Hepatocyte (in vitro differentiated cells): ENCODE results near the gene ELF3. TPM values are rescaled to one million over a fixed set of nuclear protein-coding genes. Genes with fewer than 3 reads are reported as not detected.
A peak's percentile ranks its signal among the peaks of the same experiment; 100 is the strongest.
"Not testable (repeated sequence)": the region's sequence is repeated elsewhere in the genome, so short reads cannot be mapped to it uniquely, and the experiment has no call there.

ENCODE experiments used
- DNase-seq: peaks from one replicate; pipeline ENCODE4 v3.0.0-alpha.2; 2016; ENCODE audit warnings: low spot score
- H2AFZ ChIP-seq: fragments of 200-600 bp; sonication (generic); 2 replicates; pipeline ENCODE4 v1.6.0; 2016; ENCODE audit warnings: antibody characterized with exemption, mild to moderate bottlenecking
- H3K27ac ChIP-seq: fragments of 200-600 bp; sonication (generic); 2 replicates; pipeline ENCODE4 v1.5.1; 2016; ENCODE audit warnings: mild to moderate bottlenecking
- H3K27me3 ChIP-seq: fragments of 200-600 bp; sonication (generic); 2 replicates; pipeline ENCODE4 v1.6.1; 2016
- H3K36me3 ChIP-seq: fragments of 200-600 bp; sonication (generic); replicated peaks from 2 replicates; pipeline ENCODE4 v1.5.1; 2016; ENCODE audit warnings: low read depth; ENCODE audit not compliant: insufficient read depth
- H3K4me1 ChIP-seq: fragments of 200-600 bp; sonication (generic); 2 replicates; pipeline ENCODE4 v1.5.1; 2016; ENCODE audit warnings: mild to moderate bottlenecking, moderate library complexity; ENCODE audit not compliant: insufficient read depth
- H3K4me2 ChIP-seq: fragments of 200-600 bp; sonication (generic); 2 replicates; pipeline ENCODE4 v1.6.0; 2016
- H3K4me3 ChIP-seq: fragments of 200-600 bp; sonication (generic); 2 replicates; pipeline ENCODE4 v1.5.1; 2016; ENCODE audit warnings: mild to moderate bottlenecking
- H3K79me2 ChIP-seq: fragments of 200-600 bp; sonication (generic); 2 replicates; pipeline ENCODE4 v1.6.0; 2017; ENCODE audit warnings: mild to moderate bottlenecking
- H3K9me2 ChIP-seq: fragments of 200-600 bp; sonication (generic); replicated peaks from 2 replicates; pipeline ENCODE4 v1.6.0; 2017; ENCODE audit warnings: mild to moderate bottlenecking; ENCODE audit not compliant: insufficient read depth
- H3K9me3 ChIP-seq: fragments of 200-600 bp; sonication (generic); 2 replicates; pipeline ENCODE4 v1.5.1; 2016; ENCODE audit warnings: low read depth, mild to moderate bottlenecking
- H4K20me1 ChIP-seq: fragments of 200-600 bp; sonication (generic); 2 replicates; pipeline ENCODE4 v1.6.0; 2016; ENCODE audit warnings: mild to moderate bottlenecking; ENCODE audit not compliant: insufficient read depth, poor library complexity, severe bottlenecking
- EZH2 ChIP-seq: fragments of 200-600 bp; sonication (generic); IDR thresholded peaks from 2 replicates; pipeline ENCODE4 v1.6.1; 2016; ENCODE audit warnings: antibody characterized with exemption, mild to moderate bottlenecking, borderline replicate concordance
- EZH2phosphoT487 ChIP-seq: fragments of 200-600 bp; sonication (generic); IDR thresholded peaks from one replicate; pipeline ENCODE4 v1.6.1; 2018; ENCODE audit warnings: antibody characterized with exemption, mild to moderate bottlenecking, low read depth, moderate library complexity; ENCODE audit not compliant: unreplicated experiment, severe bottlenecking
- WGBS: methylation state at CpG from one replicate; pipeline ENCODE4 v1.1.6; 2016; ENCODE audit warnings: low lambda C conversion rate; ENCODE audit errors: missing lambda C conversion rate; 5-methylcytosine and 5-hydroxymethylcytosine counted together
- polyA plus RNA-seq: library from polyadenylated mRNA; unstranded; fragments of >200 nt; fragmentation: Nextera tagmentation; extraction: Ambion mirVana; gene quantifications from 2 replicates; pipeline ENCODE4 v1.2.1, GENCODE V29; 2016
- total RNA-seq: library from RNA; depleted of rRNA; stranded (reverse); fragments of >200 nt; gene quantifications from 2 replicates; pipeline ENCODE4 v1.2.3, GENCODE V29; 2014
- TF ChIP-seq, protein P1 (sequence below): fragments of 200-600 bp; sonication (generic); IDR thresholded peaks from 2 replicates; pipeline ENCODE4 v1.5.1; 2016; ENCODE audit warnings: antibody characterized with exemption, mild to moderate bottlenecking; ENCODE audit not compliant: poor library complexity

The ELF3 gene
- total RNA-seq (336 and 367 TPM in 2 replicates), polyA plus RNA-seq (333 and 361 TPM in 2 replicates)

DNA sequence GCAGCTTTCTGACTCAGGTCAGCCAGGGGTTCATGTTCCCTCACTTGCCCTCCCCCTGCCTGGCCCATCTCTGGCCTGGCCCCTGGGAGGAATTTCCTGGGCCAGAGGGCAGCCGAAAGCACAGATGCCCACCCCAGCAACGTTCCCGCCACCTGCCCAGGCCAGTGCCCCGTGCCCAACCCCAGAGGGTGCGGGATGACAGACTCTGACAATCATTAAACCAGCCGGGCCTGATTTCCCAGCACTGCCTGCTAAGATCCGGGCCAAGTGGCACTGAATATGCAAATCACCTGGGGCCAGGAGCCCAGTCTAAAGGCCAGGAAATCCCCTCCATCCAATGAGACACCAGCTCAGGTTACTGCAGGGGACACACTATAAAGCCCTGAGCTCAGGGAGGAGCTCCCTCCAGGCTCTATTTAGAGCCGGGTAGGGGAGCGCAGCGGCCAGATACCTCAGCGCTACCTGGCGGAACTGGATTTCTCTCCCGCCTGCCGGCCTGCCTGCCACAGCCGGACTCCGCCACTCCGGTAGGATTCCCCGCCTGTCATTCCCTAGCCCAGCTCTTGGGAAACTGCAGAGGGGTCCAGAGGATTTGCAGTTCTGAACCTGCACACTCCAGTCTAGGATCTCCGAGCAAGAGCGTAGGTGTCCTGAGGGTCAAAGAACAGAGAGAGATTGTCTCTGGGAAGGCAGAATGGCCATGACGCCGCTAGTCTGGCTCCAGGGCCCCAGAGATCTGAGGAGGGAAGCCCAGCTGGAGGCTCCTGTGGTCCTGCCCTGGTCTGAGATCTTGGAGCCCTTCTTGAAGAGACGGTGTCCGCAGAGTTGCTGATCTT is at the start of gene ELF3:
ELF3 (plus strand) TSS at position 408 of the 836 bp plus-strand sequence. CDS start 550 bp downstream, outside the sequence.
- peak within 1 kb of the TSS; percentile 75 for H3K4me2 ChIP-seq
- H3K4me1 ChIP-seq: peaks cover 48% of the 10 kb centered on the region

GRCh38 chr1:201962382-201962781 is 48.0 kb upstream of the ELF3 start:
- WGBS: 99% methylated on average over 10 of the region's 10 CpGs
- not testable (repeated sequence) for H3K4me3 ChIP-seq, H3K36me3 ChIP-seq, H3K27me3 ChIP-seq, H3K4me2 ChIP-seq, H3K27ac ChIP-seq, DNase-seq, H4K20me1 ChIP-seq, H2AFZ ChIP-seq, H3K9me3 ChIP-seq, H3K4me1 ChIP-seq, H3K9me2 ChIP-seq
- peaks cover 35% of the 10 kb centered on the region for H3K79me2 ChIP-seq

More for the DNA sequence above, at the start of gene ELF3:
- Histone ChIP-seq H3K9me3 (no peaks in the 10 kb centered on the region), H3K79me2 (peaks cover 74% of the 10 kb centered on the region), H3K4me3 (peak within 1 kb of the TSS; percentile 53), H2AFZ (no peak within 1 kb of the TSS), H3K27me3 (no peaks in the 10 kb centered on the region), H3K36me3 (no peaks in the 10 kb centered on the region), H4K20me1 (peaks cover 42% of the 10 kb centered on the region), H3K27ac (peak within 1 kb of the TSS; percentile 95), H3K9me2 (no peaks in the 10 kb centered on the region)
- peak; percentile 94 for DNase-seq
- TF ChIP-seq EZH2 (no peak), EZH2phosphoT487 (no peak)
- TF ChIP-seq, protein P1, sequence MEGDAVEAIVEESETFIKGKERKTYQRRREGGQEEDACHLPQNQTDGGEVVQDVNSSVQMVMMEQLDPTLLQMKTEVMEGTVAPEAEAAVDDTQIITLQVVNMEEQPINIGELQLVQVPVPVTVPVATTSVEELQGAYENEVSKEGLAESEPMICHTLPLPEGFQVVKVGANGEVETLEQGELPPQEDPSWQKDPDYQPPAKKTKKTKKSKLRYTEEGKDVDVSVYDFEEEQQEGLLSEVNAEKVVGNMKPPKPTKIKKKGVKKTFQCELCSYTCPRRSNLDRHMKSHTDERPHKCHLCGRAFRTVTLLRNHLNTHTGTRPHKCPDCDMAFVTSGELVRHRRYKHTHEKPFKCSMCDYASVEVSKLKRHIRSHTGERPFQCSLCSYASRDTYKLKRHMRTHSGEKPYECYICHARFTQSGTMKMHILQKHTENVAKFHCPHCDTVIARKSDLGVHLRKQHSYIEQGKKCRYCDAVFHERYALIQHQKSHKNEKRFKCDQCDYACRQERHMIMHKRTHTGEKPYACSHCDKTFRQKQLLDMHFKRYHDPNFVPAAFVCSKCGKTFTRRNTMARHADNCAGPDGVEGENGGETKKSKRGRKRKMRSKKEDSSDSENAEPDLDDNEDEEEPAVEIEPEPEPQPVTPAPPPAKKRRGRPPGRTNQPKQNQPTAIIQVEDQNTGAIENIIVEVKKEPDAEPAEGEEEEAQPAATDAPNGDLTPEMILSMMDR: no peak
- WGBS: 25% methylated on average over 24 of the region's 24 CpGs

DNA sequence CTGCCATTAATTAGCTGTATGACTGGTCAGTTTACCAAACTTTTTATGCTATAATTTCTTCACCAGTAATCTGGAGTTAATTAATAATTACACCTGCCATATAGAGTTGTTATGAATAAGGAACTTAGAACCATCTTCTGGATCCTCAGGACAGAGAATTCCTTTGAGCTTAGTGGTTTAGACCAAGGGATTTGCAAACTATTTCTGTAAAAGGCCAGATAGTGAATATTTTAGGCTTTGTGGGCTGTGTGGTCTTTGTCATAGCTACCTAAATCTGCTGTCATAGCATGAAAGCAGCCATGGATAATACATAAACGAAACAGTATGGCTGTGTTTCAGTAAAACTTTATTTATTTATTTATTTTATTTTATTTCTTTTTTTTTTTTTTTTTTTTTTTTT is 46.1 kb upstream of the ELF3 start:
- H3K4me3 ChIP-seq: no peak overlapping the region
- TF ChIP-seq EZH2phosphoT487: no peak
- TF ChIP-seq EZH2: no peak
- TF ChIP-seq, protein P1: no peak
- no peaks in the 10 kb centered on the region for H3K36me3 ChIP-seq
- WGBS: 72% methylated on average over 1 of the region's 1 CpG
- no peaks in the 10 kb centered on the region for H3K9me3 ChIP-seq
- no peak overlapping the region for H2AFZ ChIP-seq
- peaks cover 23% of the 10 kb centered on the region for H3K79me2 ChIP-seq
- H3K27me3 ChIP-seq: no peaks in the 10 kb centered on the region
- H4K20me1 ChIP-seq: no peaks in the 10 kb centered on the region
- H3K4me1 ChIP-seq: no peaks in the 10 kb centered on the region
- H3K4me2 ChIP-seq: no peak overlapping the region
- H3K27ac ChIP-seq: no peak overlapping the region
- no peaks in the 10 kb centered on the region for H3K9me2 ChIP-seq
- DNase-seq: no peak

- Histone ChIP-seq H3K36me3 (no peaks in the 10 kb centered on the region), H3K27ac (no peak overlapping the region), H3K4me3 (no peak overlapping the region), H3K4me2 (no peak overlapping the region), H3K9me2 (no peaks in the 10 kb centered on the region), H4K20me1 (no peaks in the 10 kb centered on the region), H3K9me3 (no peaks in the 10 kb centered on the region), H3K4me1 (no peaks in the 10 kb centered on the region), H3K27me3 (no peaks in the 10 kb centered on the region), H2AFZ (no peak overlapping the region), H3K79me2 (peaks cover 17% of the 10 kb centered on the region)
- TF ChIP-seq EZH2 (no peak), EZH2phosphoT487 (no peak)
- TF ChIP-seq, protein P1: no peak
- no peak for DNase-seq
- WGBS: 97% methylated on average over 5 of the region's 5 CpGs
These were observed 44.2 kb upstream of the ELF3 start for GRCh38 chr1:201966171-201966570.
